Ramos (cell line): Measurements from ENCODE around the gene CHAT.

Experiments
- in situ Hi-C: fragments of 300-500 bp; cut with MboI; formaldehyde crosslinking; loops from one replicate; pipeline ENCODE4 v1.14.3; 2022; ENCODE audit warnings: low sequenced_read_pairs; ENCODE audit not compliant: unreplicated experiment

Gene CHAT

GRCh38 chr10:49613882-49614241, at the start of gene CHAT:
CHAT (plus strand) TSS chr10:49614037; CDS start chr10:49614190, 153 bp downstream.
- in situ Hi-C loops: no loop called here

DNA sequence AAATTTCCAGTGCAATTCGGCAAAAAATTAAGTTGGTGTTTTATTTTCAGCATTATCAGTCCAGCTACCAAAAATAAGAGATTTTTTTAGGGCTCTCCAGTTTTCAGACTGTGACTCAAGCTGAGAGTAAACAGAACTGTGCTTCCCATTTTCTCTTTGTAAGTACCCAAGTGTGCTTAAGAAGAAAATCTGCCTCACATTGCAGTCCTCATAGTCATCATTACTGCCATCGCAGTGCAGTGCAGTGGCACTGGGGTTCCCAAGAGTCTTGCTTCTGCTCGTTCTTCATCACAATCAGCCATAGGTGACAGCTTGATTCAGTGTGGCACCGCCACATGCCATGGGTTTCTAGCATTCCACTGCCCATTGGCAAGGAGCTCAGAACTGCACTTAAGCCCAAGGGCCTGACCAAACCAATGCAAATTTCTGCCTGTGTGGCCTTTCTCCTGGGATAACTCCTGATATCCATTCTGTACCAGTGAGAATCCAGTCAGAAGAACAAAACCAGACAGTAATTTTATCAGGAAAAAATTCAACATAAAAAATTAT, 49.3 kb upstream of the CHAT start:
- in situ Hi-C loops: no loop called here

DNA sequence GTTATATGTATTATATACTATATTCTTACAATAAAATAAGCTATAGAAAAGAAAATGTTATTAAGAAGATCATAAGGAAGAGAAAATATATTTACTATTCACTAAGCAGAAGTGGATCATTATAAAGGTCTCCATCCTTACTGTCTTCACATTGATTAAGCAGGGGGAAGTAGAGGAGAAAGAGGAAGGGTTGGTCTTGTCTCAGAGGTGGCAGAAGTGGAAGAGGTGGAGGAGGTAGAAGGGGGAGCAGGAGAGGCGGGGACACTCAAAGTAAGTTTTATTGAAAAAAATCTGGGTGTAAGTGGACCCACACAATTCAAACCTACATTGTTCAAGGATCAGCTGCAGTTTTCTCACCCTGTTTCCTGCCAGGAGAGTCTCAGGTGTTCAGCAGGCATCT, 46.0 kb upstream of the CHAT start:
- in situ Hi-C loops: no loop called here

DNA sequence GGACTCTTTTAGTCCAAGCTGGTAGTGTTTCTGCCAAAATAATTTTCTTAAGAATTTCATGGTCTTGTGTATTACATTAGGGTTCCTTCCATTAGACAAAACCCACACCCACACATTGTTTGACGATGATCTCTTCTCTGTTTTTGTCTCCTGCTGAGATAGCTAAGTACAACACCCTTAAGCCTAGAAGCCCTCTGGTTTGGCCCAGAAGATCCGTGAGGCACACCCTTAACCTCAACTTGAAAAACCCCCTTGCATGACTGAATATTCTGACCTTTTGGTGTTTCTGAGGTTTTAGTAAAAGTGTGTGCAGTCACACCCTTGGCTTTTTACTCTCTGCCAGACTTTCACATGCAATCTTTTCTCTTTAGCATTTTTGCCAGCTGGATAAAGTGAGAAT, 45.6 kb upstream of the CHAT start:
- in situ Hi-C loops: no loop called here

- in situ Hi-C loops: no loop called here
Observed at GRCh38 chr10:49569031-49569631, 44.7 kb upstream of the CHAT start.

- in situ Hi-C loops: no loop called here
Observed at GRCh38 chr10:49571388-49571787, 42.4 kb upstream of the CHAT start.

- in situ Hi-C loops: no loop called here
Observed at GRCh38 chr10:49572594-49573114, 41.2 kb upstream of the CHAT start.

DNA sequence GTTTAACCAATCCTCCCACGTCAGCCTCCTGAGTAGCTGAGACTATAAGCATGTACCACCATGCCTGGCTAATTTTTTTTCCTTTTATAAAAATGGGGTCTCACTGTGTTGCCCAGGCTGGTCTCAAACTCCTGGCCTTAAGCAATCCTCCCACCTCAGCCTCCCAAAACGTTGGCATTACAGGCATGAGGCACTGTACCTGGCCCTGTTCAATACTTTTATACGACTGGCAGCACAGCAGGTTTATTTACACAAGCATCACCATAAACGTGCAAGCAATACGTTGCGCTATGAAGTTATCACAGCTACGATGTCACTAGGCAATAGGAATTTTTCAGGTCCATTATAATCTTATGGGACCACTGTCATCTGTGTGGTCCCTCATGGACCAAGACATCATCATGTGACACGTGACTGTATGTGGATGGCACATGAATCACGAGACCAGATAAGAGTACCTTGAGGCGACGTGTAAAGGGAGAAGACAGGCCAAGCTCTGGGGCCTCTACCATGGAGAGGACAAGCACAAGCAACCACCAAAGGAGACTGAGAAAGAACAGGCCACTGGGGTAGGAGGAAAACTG, 38.3 kb upstream of the CHAT start:
- in situ Hi-C loops: loop anchor here (25.0 kb wide), 1 partner anchor 662 kb away; no protein-coding TSS in a partner anchor

DNA sequence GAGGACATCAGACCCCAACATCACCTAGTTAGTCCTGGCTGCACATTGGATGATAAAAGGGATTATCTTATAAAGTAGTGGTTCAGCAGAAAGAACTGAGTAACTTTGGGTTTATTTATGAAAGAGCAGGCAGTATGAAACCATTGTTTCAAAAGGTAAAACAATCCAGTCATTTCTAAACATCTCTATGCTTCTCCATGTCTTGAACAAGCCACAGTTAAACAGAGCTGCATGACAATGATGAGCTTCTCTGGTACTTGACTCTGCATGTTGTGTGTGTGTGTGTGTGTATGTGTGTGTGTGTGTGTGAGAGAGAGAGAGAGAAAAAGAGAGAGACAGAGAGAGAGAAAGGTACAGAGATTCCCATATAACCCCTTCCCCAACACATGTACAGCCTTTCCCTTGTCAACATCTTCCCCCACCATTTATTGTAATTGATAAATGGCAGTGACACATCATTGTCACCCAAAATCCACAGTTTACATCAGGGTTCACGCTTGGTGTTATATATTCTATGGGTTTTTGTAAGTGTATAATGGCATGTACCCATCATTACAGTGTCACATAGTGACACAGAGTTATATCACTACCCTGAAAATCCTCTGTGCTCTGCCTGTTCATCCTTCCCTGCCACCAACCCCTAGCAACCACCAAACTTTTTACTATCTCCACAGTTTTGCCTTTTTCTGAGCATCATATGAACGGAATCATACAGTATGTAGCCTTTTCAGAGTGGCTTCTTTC, 36.5 kb upstream of the CHAT start:
- in situ Hi-C loops: loop anchor here (25.0 kb wide), 1 partner anchor 660 kb away; no protein-coding TSS in a partner anchor

DNA sequence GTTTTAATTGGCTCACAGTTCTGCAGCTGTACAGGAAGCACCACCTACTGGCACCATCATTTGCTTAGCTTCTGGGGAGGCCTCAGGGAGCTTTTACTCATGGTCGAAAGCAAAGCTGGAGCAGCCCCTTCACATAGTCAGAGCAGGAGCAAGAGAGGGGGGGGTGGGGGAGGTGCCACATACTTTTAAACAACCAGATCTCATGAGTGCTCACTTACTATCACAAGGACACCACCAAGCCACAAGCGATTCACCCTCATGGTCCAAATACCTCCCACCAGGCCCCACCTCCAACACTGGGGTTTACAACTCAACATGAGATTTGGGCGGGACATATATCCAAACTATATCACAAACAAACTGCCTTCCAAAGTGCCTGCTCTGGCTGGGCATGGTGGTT, 35.4 kb upstream of the CHAT start:
- in situ Hi-C loops: loop anchor here (25.0 kb wide), 1 partner anchor 659 kb away; no protein-coding TSS in a partner anchor

DNA sequence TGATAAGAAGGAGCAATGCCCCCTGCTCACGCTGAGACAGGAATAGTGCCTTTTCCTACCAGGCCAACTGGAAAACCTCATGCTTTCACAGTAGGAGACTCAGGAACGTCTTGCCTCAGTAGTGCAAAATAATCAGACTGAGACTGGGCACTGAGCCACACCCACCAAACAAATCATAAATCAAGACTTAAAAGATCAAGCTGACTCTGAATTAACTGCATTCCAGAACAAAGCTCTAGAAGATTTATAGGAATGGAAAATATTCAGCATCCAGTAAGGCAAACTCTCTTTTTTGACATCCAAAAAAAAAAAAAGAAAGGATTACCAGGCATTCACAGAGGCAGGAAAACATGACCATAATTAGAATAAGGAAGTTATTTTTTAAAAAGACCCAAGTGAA, 34.2 kb upstream of the CHAT start:
- in situ Hi-C loops: loop anchor here (25.0 kb wide), 1 partner anchor 658 kb away; no protein-coding TSS in a partner anchor

DNA sequence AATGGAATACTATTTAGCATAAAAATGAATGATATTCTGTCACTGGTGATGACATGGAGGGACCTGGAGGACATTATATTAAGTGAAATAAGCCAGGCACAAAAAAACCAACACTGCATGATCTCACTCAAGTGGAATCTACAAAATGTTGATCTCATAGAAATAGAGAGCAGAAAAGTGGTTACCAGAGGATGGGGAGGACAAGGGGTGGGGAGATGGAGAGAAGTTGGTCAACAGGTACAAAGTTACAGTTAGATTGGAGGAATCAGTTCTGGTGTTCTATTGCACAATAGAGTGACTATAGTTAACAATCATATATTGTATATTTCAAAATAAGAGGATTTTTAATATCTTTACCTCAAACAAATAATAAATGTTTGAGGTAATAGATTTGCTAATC, 28.4 kb upstream of the CHAT start:
- in situ Hi-C loops: loop anchor here (25.0 kb wide), 1 partner anchor 652 kb away; no protein-coding TSS in a partner anchor

DNA sequence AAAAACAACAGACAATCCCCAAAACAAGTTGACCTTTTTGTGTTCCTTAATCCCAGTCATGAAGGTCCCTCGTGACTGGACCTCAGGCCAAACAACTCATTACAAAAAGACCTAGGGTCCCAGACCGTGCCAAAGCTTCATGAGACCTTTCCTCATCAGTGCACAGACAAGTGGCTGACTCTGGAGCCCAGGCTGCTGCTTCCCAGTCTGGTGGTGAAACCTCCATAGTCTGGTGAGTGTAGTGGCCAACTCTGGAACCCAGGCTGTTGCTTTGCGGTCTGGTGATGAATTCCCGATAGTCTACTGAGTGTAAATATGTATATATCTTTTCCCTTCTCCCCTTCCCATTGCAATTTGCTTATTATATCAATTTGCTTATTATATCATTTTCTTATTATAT, 25.9 kb upstream of the CHAT start:
- in situ Hi-C loops: loop anchor here (25.0 kb wide), 1 partner anchor 649 kb away; no protein-coding TSS in a partner anchor

DNA sequence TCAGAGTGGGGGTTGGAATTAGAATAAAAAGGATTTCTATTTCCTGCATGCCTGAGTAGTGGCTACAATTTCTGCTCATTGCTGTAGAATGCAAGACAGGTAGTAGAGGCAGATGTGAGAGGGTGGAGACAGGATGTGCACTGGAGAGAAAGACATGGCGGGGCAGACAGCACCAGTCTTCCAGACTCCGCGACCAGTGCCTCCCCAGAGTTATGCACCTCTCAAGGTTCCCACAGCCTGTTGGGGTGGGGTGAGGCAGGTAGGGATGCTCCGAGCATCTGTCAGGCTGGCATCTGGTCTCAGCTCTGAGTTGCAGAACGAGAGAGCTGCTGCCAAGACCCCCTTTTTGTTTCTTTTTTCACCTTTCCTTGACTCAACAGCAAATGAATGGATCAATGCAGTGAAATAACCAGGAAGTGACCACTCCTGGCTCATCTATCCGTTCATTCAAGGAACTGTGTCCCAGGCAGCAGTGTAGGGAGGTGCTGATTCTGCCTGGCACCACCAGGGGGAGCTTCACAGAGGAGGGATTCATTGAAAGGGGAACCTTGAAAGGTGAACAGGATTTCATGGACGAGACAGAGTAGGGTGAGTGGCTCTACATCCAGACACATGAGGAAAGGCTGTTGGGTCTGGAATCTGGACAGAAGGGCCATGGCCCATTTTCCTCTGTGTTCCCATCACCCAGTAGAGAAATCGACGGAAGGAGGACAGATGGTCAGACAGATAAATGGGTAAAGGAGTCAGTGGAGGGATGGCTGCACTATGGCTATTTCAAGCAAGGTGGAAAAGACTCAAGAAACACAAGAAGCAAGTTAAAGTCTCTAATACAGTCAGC, 20.9 kb upstream of the CHAT start:
- in situ Hi-C loops: loop anchor here (25.0 kb wide), 1 partner anchor 644 kb away; no protein-coding TSS in a partner anchor

GRCh38 chr10:49593564-49593875, 20.3 kb upstream of the CHAT start:
- in situ Hi-C loops: loop anchor here (25.0 kb wide), 1 partner anchor 644 kb away; no protein-coding TSS in a partner anchor

DNA sequence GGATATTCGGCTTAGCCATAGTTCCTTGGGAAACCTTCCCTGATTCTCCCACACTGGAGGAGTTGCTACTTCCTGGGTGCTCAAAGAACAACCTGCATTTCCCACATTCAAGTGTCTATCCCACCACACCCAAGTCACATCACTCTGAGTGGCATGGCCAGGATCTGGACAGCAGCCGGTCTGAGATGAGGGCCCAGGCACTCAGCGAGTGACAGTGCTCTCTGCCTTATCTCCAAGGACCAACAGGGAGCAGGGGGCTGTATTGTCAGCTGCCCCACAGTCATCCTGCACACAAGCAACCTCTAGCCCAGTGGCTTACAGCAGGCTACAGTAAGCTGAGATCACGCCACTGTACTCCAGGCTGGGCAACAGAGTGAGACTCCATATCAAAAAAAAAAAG, 19.8 kb upstream of the CHAT start:
- in situ Hi-C loops: loop anchor here (25.0 kb wide), 1 partner anchor 643 kb away; no protein-coding TSS in a partner anchor

GRCh38 chr10:49594594-49594993, 19.2 kb upstream of the CHAT start:
- in situ Hi-C loops: loop anchor here (25.0 kb wide), 1 partner anchor 643 kb away; no protein-coding TSS in a partner anchor

DNA sequence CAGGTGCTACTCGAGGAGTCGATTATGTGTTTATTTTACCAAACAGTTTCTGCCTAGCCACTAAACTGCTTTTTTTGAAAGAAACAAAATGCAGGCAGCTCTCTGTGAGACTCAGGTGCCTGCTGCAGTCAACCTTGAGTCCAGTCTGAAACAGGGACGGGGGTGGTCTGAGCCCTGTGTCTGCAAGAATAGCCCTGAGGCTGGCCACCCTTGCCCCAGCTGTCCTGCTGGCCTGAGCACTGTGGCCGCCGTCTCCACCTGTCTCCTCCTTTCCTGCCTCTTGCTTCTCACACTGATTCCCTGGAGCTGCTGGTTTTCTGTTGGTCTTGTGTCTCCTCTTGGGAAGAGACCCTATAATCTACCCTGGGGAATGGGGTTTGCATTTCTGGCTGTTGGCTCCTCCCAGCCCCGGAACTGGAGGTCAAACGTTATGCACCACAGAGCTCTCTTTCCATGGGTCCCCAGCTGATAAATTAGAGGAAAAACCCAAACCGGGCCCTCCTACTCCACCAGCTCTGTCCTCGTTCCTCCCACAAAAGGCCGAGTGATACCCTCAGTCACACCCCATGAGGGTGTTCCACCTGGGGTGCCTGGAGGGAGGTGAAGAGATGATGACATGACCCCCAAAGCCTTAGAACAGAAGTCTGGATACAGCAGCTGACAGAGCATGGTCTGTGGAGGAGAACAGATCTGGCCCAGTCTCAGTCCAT, 18.7 kb upstream of the CHAT start:
- in situ Hi-C loops: loop anchor here (25.0 kb wide), 1 partner anchor 642 kb away; no protein-coding TSS in a partner anchor
